IMR-90 (cell line): Measurements from ENCODE around the gene CACNA1F. TPM values are rescaled to one million over a fixed set of nuclear protein-coding genes. Genes with fewer than 3 reads are reported as not detected.

Experiments
- ATAC-seq: fragments of 200-7000 bp; cut with Tn5 transposase; 2 replicates; pipeline ENCODE4 v1.9.1; 2020; ENCODE audit warnings: low read depth, mild to moderate bottlenecking, moderate library complexity
- BruUV-seq: library from RNA; stranded (reverse); fragments of 400-500 nt; replicated peaks from 2 replicates; lab custom pipeline; 2021; lab: Mats Ljungman, UMichigan
- CTCF ChIA-PET: fragments of 300-600 bp; formaldehyde crosslinking; extraction: SDS; loops from one replicate; lab custom pipeline; 2021; ENCODE audit warnings: antibody characterized with exemption; lab: Yijun Ruan, JAX
- POLR2A ChIA-PET: fragments of 300-600 bp; sonication (Branson Sonifier 250); formaldehyde crosslinking; loops from one replicate; lab custom pipeline; 2022; ENCODE audit warnings: antibody characterized with exemption; ENCODE audit not compliant: unreplicated experiment; lab: Charles Lee
- DNase-seq: peaks from one replicate; pipeline ENCODE4 v3.0.0; 2013
- H2AFZ ChIP-seq: replicated peaks from 2 replicates; pipeline ENCODE3; 2013; ENCODE audit warnings: low read length, mild to moderate bottlenecking; ENCODE audit not compliant: poor library complexity
- H2AK5ac ChIP-seq: 2 replicates; pipeline ENCODE4 v1.6.1; 2013; ENCODE audit warnings: low read depth, low read length, inconsistent platforms
- H2AK9ac ChIP-seq: replicated peaks from 2 replicates; pipeline ENCODE3; 2013; ENCODE audit warnings: mild to moderate bottlenecking, low read depth, low read length, moderate library complexity; ENCODE audit not compliant: poor library complexity
- H2BK120ac ChIP-seq: 2 replicates; pipeline ENCODE4 v1.6.1; 2013; ENCODE audit warnings: low read depth, low read length, inconsistent platforms
- H2BK15ac ChIP-seq: 3 replicates; pipeline ENCODE4 v1.6.1; 2013; ENCODE audit warnings: low read depth, low read length, inconsistent platforms
- H2BK20ac ChIP-seq: 2 replicates; pipeline ENCODE4 v1.6.1; 2013; ENCODE audit warnings: low read depth, mild to moderate bottlenecking, inconsistent platforms, low read length, moderate library complexity
- H2BK5ac ChIP-seq: 2 replicates; pipeline ENCODE4 v1.6.1; 2013; ENCODE audit warnings: mild to moderate bottlenecking, low read depth, low read length, inconsistent platforms; ENCODE audit not compliant: poor library complexity, severe bottlenecking
- H3K14ac ChIP-seq: replicated peaks from 2 replicates; pipeline ENCODE4 v1.6.1; 2013; ENCODE audit warnings: low read depth, low read length, inconsistent platforms
- H3K18ac ChIP-seq: 2 replicates; pipeline ENCODE4 v1.6.1; 2013; ENCODE audit warnings: low read depth, low read length, control low read depth
- H3K23ac ChIP-seq: 2 replicates; pipeline ENCODE4 v1.6.1; 2013; ENCODE audit warnings: low read depth, low read length, inconsistent platforms
- H3K27ac ChIP-seq: 2 replicates; pipeline ENCODE4 v1.5.1; 2013; ENCODE audit warnings: mild to moderate bottlenecking, control low read depth, low read length; ENCODE audit not compliant: insufficient read depth
- H3K27me3 ChIP-seq: 2 replicates; pipeline ENCODE4 v1.6.1; 2013; ENCODE audit warnings: low read length; ENCODE audit not compliant: control insufficient read depth, insufficient read depth
- H3K36me3 ChIP-seq: 2 replicates; pipeline ENCODE4 v1.6.1; 2013; ENCODE audit warnings: low read length, mixed read lengths; ENCODE audit not compliant: control insufficient read depth, insufficient read depth
- H3K4ac ChIP-seq: 2 replicates; pipeline ENCODE4 v1.6.1; 2013; ENCODE audit warnings: low read depth, low read length, inconsistent platforms
- H3K4me1 ChIP-seq: 2 replicates; pipeline ENCODE4 v1.6.1; 2013; ENCODE audit warnings: low read length, mixed read lengths; ENCODE audit not compliant: control insufficient read depth, insufficient read depth
- H3K4me2 ChIP-seq: 2 replicates; pipeline ENCODE4 v1.6.1; 2013; ENCODE audit warnings: low read depth, mild to moderate bottlenecking, control low read depth, low read length, moderate library complexity
- H3K4me3 ChIP-seq: 2 replicates; pipeline ENCODE4 v1.5.1; 2013; ENCODE audit warnings: low read depth, mild to moderate bottlenecking, control low read depth, low read length, moderate library complexity; ENCODE audit not compliant: insufficient read depth
- H3K56ac ChIP-seq: 2 replicates; pipeline ENCODE4 v1.6.1; 2013; ENCODE audit warnings: low read length, inconsistent platforms; ENCODE audit not compliant: insufficient read depth; ENCODE audit errors: extremely low read depth
- H3K79me1 ChIP-seq, 2 experiments: 2 replicates each; pipeline ENCODE4 v1.6.1; 2013; ENCODE audit warnings: low read length in 2 of 2, inconsistent platforms in 1 of 2, low read depth in 1 of 2
- H3K9ac ChIP-seq: 2 replicates; pipeline ENCODE4 v1.6.1; 2013; ENCODE audit warnings: low read depth, low read length, control low read depth
- H3K9me1 ChIP-seq: 2 replicates; pipeline ENCODE4 v1.6.1; 2013; ENCODE audit warnings: low read length, inconsistent platforms; ENCODE audit not compliant: insufficient read depth
- H3K9me3 ChIP-seq: 2 replicates; pipeline ENCODE4 v1.6.1; 2013; ENCODE audit warnings: low read length; ENCODE audit not compliant: control insufficient read depth, insufficient read depth
- H4K20me1 ChIP-seq: 2 replicates; pipeline ENCODE4 v1.6.1; 2013; ENCODE audit warnings: low read length, inconsistent platforms; ENCODE audit not compliant: insufficient read depth
- H4K5ac ChIP-seq: 2 replicates; pipeline ENCODE4 v1.6.1; 2013; ENCODE audit warnings: mild to moderate bottlenecking, low read depth, low read length, control low read depth
- H4K8ac ChIP-seq, 2 experiments: 2 replicates each; pipeline ENCODE4 v1.6.1; 2013; ENCODE audit warnings: low read depth in 2 of 2, low read length in 2 of 2, control low read depth in 1 of 2, inconsistent platforms in 1 of 2
- H4K91ac ChIP-seq: 2 replicates; pipeline ENCODE4 v1.6.1; 2013; ENCODE audit warnings: low read depth, low read length, inconsistent platforms; ENCODE audit not compliant: insufficient read depth
- BHLHE40 ChIP-seq: fragments of 150-350 bp; IDR thresholded peaks from 2 replicates; pipeline ENCODE4 v1.6.1; 2016; ENCODE audit warnings: mild to moderate bottlenecking, low read depth, low read length
- CEBPB ChIP-seq: IDR thresholded peaks from 2 replicates; pipeline ENCODE4 v1.6.1; 2012; ENCODE audit warnings: low read depth, low read length, improper control_type of control experiment
- CHD1 ChIP-seq: IDR thresholded peaks from 2 replicates; pipeline ENCODE4 v1.6.1; 2012; ENCODE audit warnings: low read depth, low read length, improper control_type of control experiment
- CTCF ChIP-seq: conservative IDR thresholded peaks from 2 replicates; pipeline ENCODE4 v1.5.1; 2012; ENCODE audit warnings: mild to moderate bottlenecking, low read depth, low read length, improper control_type of control experiment
- ELK1 ChIP-seq: fragments of 150-350 bp; IDR thresholded peaks from 2 replicates; pipeline ENCODE4 v1.6.1; 2016; ENCODE audit warnings: low read depth, mild to moderate bottlenecking, low read length, moderate library complexity, borderline replicate concordance
- FOS ChIP-seq: fragments of 150-350 bp; IDR thresholded peaks from 2 replicates; pipeline ENCODE4 v1.6.1; 2016; ENCODE audit warnings: low read depth, low read length
- MAFK ChIP-seq: IDR thresholded peaks from 2 replicates; pipeline ENCODE4 v1.6.1; 2012; ENCODE audit warnings: low read depth, low read length, improper control_type of control experiment
- MAZ ChIP-seq: IDR thresholded peaks from 2 replicates; pipeline ENCODE4 v1.6.1; 2012; ENCODE audit warnings: low read depth, mild to moderate bottlenecking, low read length, improper control_type of control experiment, moderate library complexity, borderline replicate concordance
- MXI1 ChIP-seq: IDR thresholded peaks from 2 replicates; pipeline ENCODE4 v1.6.1; 2012; ENCODE audit warnings: low read depth, mild to moderate bottlenecking, low read length, moderate library complexity, borderline replicate concordance
- NFE2L2 ChIP-seq: fragments of 150-350 bp; IDR thresholded peaks from 2 replicates; pipeline ENCODE4 v1.6.1; 2016; ENCODE audit warnings: low read depth, mild to moderate bottlenecking, low read length
- POLR2A ChIP-seq: IDR thresholded peaks from 2 replicates; pipeline ENCODE4 v1.6.1; 2012; ENCODE audit warnings: mild to moderate bottlenecking, low read depth, low read length
- RAD21 ChIP-seq: IDR thresholded peaks from 2 replicates; pipeline ENCODE4 v1.6.1; 2012; ENCODE audit warnings: low read length, improper control_type of control experiment
- RCOR1 ChIP-seq: IDR thresholded peaks from 2 replicates; pipeline ENCODE4 v1.6.1; 2012; ENCODE audit warnings: mild to moderate bottlenecking, low read length, improper control_type of control experiment; ENCODE audit not compliant: insufficient replicate concordance
- RFX5 ChIP-seq: IDR thresholded peaks from 2 replicates; pipeline ENCODE4 v1.8.0; 2012; ENCODE audit warnings: low read depth, mild to moderate bottlenecking, low read length, moderate library complexity
- SMC3 ChIP-seq: fragments of 150-350 bp; IDR thresholded peaks from 2 replicates; pipeline ENCODE4 v1.6.1; 2016; ENCODE audit warnings: low read depth, mild to moderate bottlenecking, antibody characterized with exemption, low read length, moderate library complexity
- WGBS, 2 experiments: methylation state at CpG; one replicate each; pipeline versions ENCODE4 v1.1.5 to v1.1.7; 2013; ENCODE audit warnings: missing lambda C conversion rate in 2 of 2; ENCODE audit not compliant: insufficient read length in 1 of 2; ENCODE audit errors: extremely low coverage in 2 of 2; 5-methylcytosine and 5-hydroxymethylcytosine counted together
- dilution Hi-C: fragments of 300-500 bp; cut with HindIII; formaldehyde crosslinking; loops from one replicate; pipeline ENCODE4 v1.14.3; 2018; ENCODE audit warnings: low sequenced_read_pairs; ENCODE audit not compliant: unreplicated experiment
- in situ Hi-C: fragments of 300-500 bp; cut with MboI; formaldehyde crosslinking; loops from 3 replicates; pipeline ENCODE4 v1.14.3; 2019; ENCODE audit warnings: low sequenced_read_pairs, inconsistent platforms, mixed read lengths
- intact Hi-C: fragments of 100-400 bp; cut with micrococcal nuclease; formaldehyde crosslinking; loops from 2 replicates; pipeline ENCODE4 v1.10.0; 2022
- polyA plus RNA-seq, 3 experiments: library from polyadenylated mRNA; depleted of rRNA; stranded (reverse); fragments of >200 nt; gene quantifications; 2 replicates each; pipeline ENCODE4 v1.2.3, GENCODE V29; 2012; ENCODE audit warnings: low replicate concordance in 1 of 3
- total RNA-seq: library from RNA; depleted of rRNA; stranded (reverse); fragments of >200 nt; gene quantifications from 2 replicates; pipeline ENCODE4 v1.2.3, GENCODE V29; 2012

CACNA1F gene
- total and polyA plus RNA-seq, 2 of the 4 experiments (the other 2 are of a cell fraction) = not detected

GRCh38 chrX:49184294-49185281 lies 48.6 kb downstream of the CACNA1F start:
- no peak overlapping the region for H2BK20ac ChIP-seq
- no peaks in the 10 kb centered on the region for H3K27me3 ChIP-seq
- CTCF ChIA-PET = interaction anchor here (0.6 kb wide), 2 partner anchors 29 to 44 kb away, joined by 3 read pairs; no protein-coding TSS in a partner anchor
- POLR2A ChIA-PET = no interaction called here
- WGBS, 2 experiments = 43% methylated on average over 21 of the region's 46 CpGs; no CpG with 5 or more reads in 1 of the 2 experiments
- peaks cover 3% of the 10 kb centered on the region for H3K4me1 ChIP-seq
- no TSS peak for BruUV-seq
- peak overlapping the region; percentile 34 to 61; a peak in 2 of 4 replicates for H4K8ac ChIP-seq
- peaks cover 3% of the 10 kb centered on the region; the same call in 1 of the 2 replicates for H3K9me1 ChIP-seq
- peaks cover 5 to 22% of the 10 kb centered on the region in 2 experiments; a peak in 2 of 4 replicates for H3K79me1 ChIP-seq
- H3K9ac ChIP-seq = no peak overlapping the region
- H2AK9ac ChIP-seq = peak overlapping the region; percentile 88
- peak overlapping the region; percentile 35 for H3K4ac ChIP-seq
- TF ChIP-seq RFX5 = no peak
- TF ChIP-seq NFE2L2 = no peak
- no peak for TF ChIP-seq RCOR1
- no peak for TF ChIP-seq MAZ
- no peak for TF ChIP-seq FOS
- TF ChIP-seq ELK1 = no peak
- TF ChIP-seq SMC3 = no peak
- TF ChIP-seq CTCF = no peak
- no peak for TF ChIP-seq POLR2A
- no peak for TF ChIP-seq MAFK
- no peak for TF ChIP-seq BHLHE40
- no peak for TF ChIP-seq MXI1
- no peak for TF ChIP-seq RAD21
- no peak for TF ChIP-seq CEBPB
- TF ChIP-seq CHD1 = no peak
- H3K14ac ChIP-seq = no peak overlapping the region
- H4K20me1 ChIP-seq = no peaks in the 10 kb centered on the region
- peak overlapping the region; percentile 73 for H3K4me2 ChIP-seq
- peaks cover 5% of the 10 kb centered on the region; the same call in 1 of the 2 replicates for H3K36me3 ChIP-seq
- no peak overlapping the region for H2BK15ac ChIP-seq
- in situ Hi-C loops = no loop called here
- no peak overlapping the region for H2BK120ac ChIP-seq
- dilution Hi-C loops = no loop called here
- H3K18ac ChIP-seq = no peak overlapping the region
- DNase-seq = peak; percentile 83
- ATAC-seq = peak; percentile 88
- H3K27ac ChIP-seq = peak overlapping the region; percentile 30; the same call in 1 of the 2 replicates
- no peak overlapping the region for H3K56ac ChIP-seq
- H3K23ac ChIP-seq = no peak overlapping the region
- H3K9me3 ChIP-seq = no peaks in the 10 kb centered on the region
- no peak overlapping the region for H4K5ac ChIP-seq
- no peak overlapping the region; the same call in 1 of the 2 replicates for H2AK5ac ChIP-seq
- H4K91ac ChIP-seq = no peak overlapping the region
- intact Hi-C loops = no loop called here
- H2AFZ ChIP-seq = peak overlapping the region; percentile 92
- H3K4me3 ChIP-seq = peak overlapping the region; percentile 32
- H2BK5ac ChIP-seq = peak overlapping the region; percentile 37
